Peyer's patch (tissue), 4 donors: ENCODE measurements around the gene ATP8B4. TPM values are rescaled to one million over a fixed set of nuclear protein-coding genes. Genes with fewer than 3 reads are reported as not detected.

Experiments
- DNase-seq, 3 donors: peaks; one replicate each; pipeline ENCODE4 v3.0.0-alpha.2; 2017 to 2019
- H3K27ac ChIP-seq, 4 donors: fragments of 200-600 bp; sonication (generic); one replicate each; pipeline ENCODE4 v1.5.1; 2016 to 2019
- H3K27me3 ChIP-seq, 2 donors: fragments of 200-600 bp; sonication (generic); one replicate each; pipeline ENCODE4 v1.5.1; 2019
- H3K36me3 ChIP-seq, 3 donors: fragments of 200-600 bp; sonication (generic); one replicate each; pipeline ENCODE4 v1.5.1; 2016 to 2019
- H3K4me1 ChIP-seq, 4 donors: fragments of 200-600 bp; sonication (generic); one replicate each; pipeline ENCODE4 v1.5.1; 2016 to 2019
- H3K4me3 ChIP-seq, 4 donors: fragments of 200-600 bp; sonication (generic); 1 replicate in 3 of 4; 2 replicates in 1 of 4; pipeline ENCODE4 v1.5.1; 2016 to 2019; ENCODE audit warnings: mild to moderate bottlenecking in 1 of 4
- H3K9me3 ChIP-seq, 4 donors: fragments of 200-600 bp; sonication (generic); one replicate each; pipeline ENCODE4 v1.5.1; 2016 to 2019; ENCODE audit warnings: mild to moderate bottlenecking in 1 of 4
- POLR2A ChIP-seq, 2 donors: fragments of 450-650 bp; IDR thresholded peaks; one replicate each; pipeline ENCODE4 v1.5.1; 2017; ENCODE audit warnings: antibody characterized with exemption in 2 of 2, mild to moderate bottlenecking in 2 of 2, moderate library complexity in 2 of 2
- small RNA-seq, 2 donors: library from RNA; depleted of rRNA; stranded (forward); fragments of <200 nt; gene quantifications; one replicate each; pipeline ENCODE3, GENCODE V24; 2016
- total RNA-seq, 4 donors: library from RNA; depleted of rRNA; stranded (reverse); fragments of >200 nt; gene quantifications; one replicate each; pipeline ENCODE4 v1.1.0, GENCODE V29; 2016
- TF ChIP-seq, protein P1 (sequence below), 6 experiments: fragments of 450-650 bp in 4 of 6; fragments of 200-600 bp in 2 of 6; sonication (generic) in 1 of 6; IDR thresholded peaks; one replicate each; pipeline ENCODE4 v1.5.1; 2017 to 2019; ENCODE audit warnings: antibody characterized with exemption in 6 of 6, mild to moderate bottlenecking in 3 of 6, moderate library complexity in 1 of 6

ATP8B4 gene
- total RNA-seq, 4 donors from 2014 or later = 1.4 to 13.2 (median 8.7) TPM

DNA sequence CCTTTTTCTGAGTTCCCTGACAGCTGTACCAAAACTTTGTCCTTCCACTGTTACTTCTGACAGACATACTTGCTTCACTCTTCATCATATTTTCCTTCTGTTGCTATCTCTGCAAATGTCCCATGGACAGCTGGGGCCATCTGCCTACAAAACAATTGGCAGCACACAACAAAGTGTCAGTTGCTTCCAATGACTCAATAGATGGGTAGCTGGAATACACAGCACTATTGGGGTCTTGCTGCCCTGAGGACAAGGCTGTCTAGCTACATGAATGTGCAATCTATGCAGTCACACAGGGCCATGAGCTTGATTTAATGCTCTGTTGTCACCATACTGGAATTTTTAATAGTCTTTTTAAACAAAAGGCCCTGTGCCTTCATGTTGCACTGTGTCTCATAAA lies 305.4 kb downstream of the ATP8B4 start:
- Histone ChIP-seq H3K27me3 (no peaks in the 10 kb centered on the region), H3K36me3 (no peaks in the 10 kb centered on the region), H3K4me1 (no peaks in the 10 kb centered on the region), H3K4me3 (no peak overlapping the region), H3K27ac (no peak overlapping the region), H3K9me3 (no peaks in the 10 kb centered on the region)
- TF ChIP-seq, protein P1, sequence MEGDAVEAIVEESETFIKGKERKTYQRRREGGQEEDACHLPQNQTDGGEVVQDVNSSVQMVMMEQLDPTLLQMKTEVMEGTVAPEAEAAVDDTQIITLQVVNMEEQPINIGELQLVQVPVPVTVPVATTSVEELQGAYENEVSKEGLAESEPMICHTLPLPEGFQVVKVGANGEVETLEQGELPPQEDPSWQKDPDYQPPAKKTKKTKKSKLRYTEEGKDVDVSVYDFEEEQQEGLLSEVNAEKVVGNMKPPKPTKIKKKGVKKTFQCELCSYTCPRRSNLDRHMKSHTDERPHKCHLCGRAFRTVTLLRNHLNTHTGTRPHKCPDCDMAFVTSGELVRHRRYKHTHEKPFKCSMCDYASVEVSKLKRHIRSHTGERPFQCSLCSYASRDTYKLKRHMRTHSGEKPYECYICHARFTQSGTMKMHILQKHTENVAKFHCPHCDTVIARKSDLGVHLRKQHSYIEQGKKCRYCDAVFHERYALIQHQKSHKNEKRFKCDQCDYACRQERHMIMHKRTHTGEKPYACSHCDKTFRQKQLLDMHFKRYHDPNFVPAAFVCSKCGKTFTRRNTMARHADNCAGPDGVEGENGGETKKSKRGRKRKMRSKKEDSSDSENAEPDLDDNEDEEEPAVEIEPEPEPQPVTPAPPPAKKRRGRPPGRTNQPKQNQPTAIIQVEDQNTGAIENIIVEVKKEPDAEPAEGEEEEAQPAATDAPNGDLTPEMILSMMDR (IDR thresholded peaks at IDR 0.05) = no peak
- TF ChIP-seq POLR2A (IDR thresholded peaks at IDR 0.05) = no peak
- no peak for DNase-seq

DNA sequence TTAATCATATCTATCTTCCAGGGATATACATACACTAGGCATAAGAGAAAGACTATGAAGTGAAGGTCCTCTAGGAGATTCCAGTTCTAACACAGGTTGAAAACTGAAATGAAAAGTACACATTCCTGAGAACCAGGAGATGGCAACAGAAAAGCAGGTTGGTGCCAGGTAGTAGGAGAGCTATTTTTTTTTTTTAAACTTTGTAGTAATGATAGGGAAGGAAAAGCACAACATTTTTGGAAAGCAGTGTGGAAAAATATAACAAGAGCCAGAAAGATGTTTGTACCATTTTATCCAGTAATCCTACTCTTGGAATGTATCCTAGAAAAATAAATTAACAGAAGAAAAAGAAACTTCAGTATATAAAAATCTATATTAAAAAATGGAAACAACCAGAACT lies 308.3 kb downstream of the ATP8B4 start:
- TF ChIP-seq, protein P1 (IDR thresholded peaks at IDR 0.05) = no peak
- no peak for TF ChIP-seq POLR2A (IDR thresholded peaks at IDR 0.05)
- no peaks in the 10 kb centered on the region for H3K36me3 ChIP-seq
- H3K4me1 ChIP-seq = no peaks in the 10 kb centered on the region
- DNase-seq = no peak
- no peaks in the 10 kb centered on the region for H3K9me3 ChIP-seq
- no peak overlapping the region for H3K4me3 ChIP-seq
- no peaks in the 10 kb centered on the region for H3K27me3 ChIP-seq
- H3K27ac ChIP-seq = no peak overlapping the region

DNA sequence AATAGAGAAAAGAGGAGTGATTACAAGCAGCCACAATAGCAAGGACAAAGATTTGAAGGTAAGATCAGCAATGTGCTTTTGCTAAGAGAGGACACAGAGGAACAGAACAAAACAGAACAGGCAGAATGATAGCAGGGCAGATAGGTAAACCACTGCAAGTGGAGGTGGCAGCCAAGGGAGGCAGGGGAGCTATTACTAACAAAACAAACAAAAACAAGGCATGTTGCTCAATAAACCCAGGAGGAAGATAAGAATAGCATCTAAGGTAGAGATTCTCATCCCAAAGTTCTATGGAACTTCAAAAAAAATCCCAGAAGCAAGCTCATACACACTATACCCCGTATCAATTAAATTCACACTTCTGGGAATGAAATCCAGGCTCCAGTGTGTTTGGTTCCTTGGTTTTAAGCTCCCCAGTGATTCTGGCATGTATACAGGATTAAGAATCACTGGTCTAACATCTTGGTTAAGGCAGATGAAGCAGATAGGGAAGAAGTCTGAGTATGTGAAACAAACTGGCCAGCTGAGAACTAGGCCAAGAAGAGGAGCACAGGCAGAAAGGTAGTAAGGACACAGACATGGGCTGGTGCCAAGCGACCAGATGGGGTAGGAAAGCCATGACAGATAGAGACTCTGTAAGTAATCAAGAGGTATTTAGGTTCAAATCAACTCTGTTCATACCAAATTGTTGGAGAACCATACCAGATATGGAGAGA lies 309.0 kb downstream of the ATP8B4 start:
- H3K27ac ChIP-seq = no peak overlapping the region
- DNase-seq = no peak
- H3K27me3 ChIP-seq = no peaks in the 10 kb centered on the region
- H3K4me1 ChIP-seq = no peaks in the 10 kb centered on the region
- no peaks in the 10 kb centered on the region for H3K36me3 ChIP-seq
- TF ChIP-seq, protein P1 (IDR thresholded peaks at IDR 0.05) = no peak
- no peak for TF ChIP-seq POLR2A (IDR thresholded peaks at IDR 0.05)
- H3K4me3 ChIP-seq = no peak overlapping the region
- no peaks in the 10 kb centered on the region for H3K9me3 ChIP-seq

DNA sequence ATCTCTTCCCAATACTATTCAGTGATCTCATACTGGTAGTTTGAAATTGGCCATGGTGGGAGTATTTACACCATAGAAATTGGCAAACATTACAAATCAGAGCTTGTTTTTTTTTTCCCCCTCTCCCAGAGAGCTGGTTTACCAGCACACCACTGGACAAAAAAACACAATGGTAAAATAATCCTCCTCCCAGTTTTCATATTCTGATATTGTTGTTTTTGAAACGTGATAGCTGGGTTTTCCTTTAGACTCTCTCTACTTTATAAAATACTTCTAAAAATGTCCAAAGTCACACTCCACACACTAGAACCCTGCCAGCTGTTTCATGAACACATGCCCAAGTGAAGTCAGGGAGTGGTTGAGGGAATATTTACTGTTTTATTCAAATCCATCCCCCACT lies 310.7 kb downstream of the ATP8B4 start:
- TF ChIP-seq, protein P1 (IDR thresholded peaks at IDR 0.05) = no peak
- TF ChIP-seq POLR2A (IDR thresholded peaks at IDR 0.05) = no peak
- H3K4me3 ChIP-seq = no peak overlapping the region
- H3K36me3 ChIP-seq = no peaks in the 10 kb centered on the region
- no peaks in the 10 kb centered on the region for H3K4me1 ChIP-seq
- H3K27ac ChIP-seq = no peak overlapping the region
- H3K9me3 ChIP-seq = peaks cover 0 to 4% (median 0%) of the 10 kb centered on the region in 4 donors
- no peaks in the 10 kb centered on the region for H3K27me3 ChIP-seq
- no peak for DNase-seq

Small RNA genes lying within 50 kb of the gene (small RNA-seq; reads per million reads assigned to genes)
- 0.06 reads per million in 2 donors for gene RNA5SP394

Other genes with a start within 250 kb of the ATP8B4 start
- 10 to 100 TPM in 3 of 4 donors, 1 to 10 TPM in 1; 8.3 to 47.9 (median 32.3) TPM for gene SLC27A2, start 63.0 kb upstream of the ATP8B4 start, total RNA-seq
- 10 to 100 TPM in 1 of 4 donors, 1 to 10 TPM in 1, under 1 TPM in 1, not detected in 1; 0.80 to 21.5 (median 1.2) TPM for gene HDC, start 146.5 kb upstream of the ATP8B4 start, total RNA-seq
- gene GABPB1, start 236.0 kb upstream of the ATP8B4 start, total RNA-seq = 10 to 100 TPM; 13.8 to 16.3 (median 15.7) TPM